A673 (cell line): Measurements from ENCODE around the gene TNFRSF11A. TPM values are rescaled to one million over a fixed set of nuclear protein-coding genes. Genes with fewer than 3 reads are reported as not detected.

Experiments used
- BruUV-seq: library from RNA; stranded (reverse); fragments of 400-500 nt; replicated peaks from 2 replicates; lab custom pipeline; 2021; lab: Mats Ljungman, UMichigan
- CTCF ChIA-PET: fragments of 300-600 bp; sonication (Branson Sonifier 250); formaldehyde crosslinking; loops from one replicate; lab custom pipeline; 2022; ENCODE audit warnings: antibody characterized with exemption; lab: Charles Lee
- POLR2A ChIA-PET: fragments of 300-600 bp; sonication (Branson Sonifier 250); formaldehyde crosslinking; loops from one replicate; lab custom pipeline; 2022; ENCODE audit warnings: antibody characterized with exemption; ENCODE audit not compliant: low non-redundant PET; lab: Charles Lee
- DNase-seq: peaks from one replicate; pipeline ENCODE4 v3.0.0-alpha.2; 2015; ENCODE audit warnings: low spot score
- H3K27ac ChIP-seq: fragments of 200-600 bp; sonication (generic); 2 replicates; pipeline ENCODE4 v1.5.1; 2016; ENCODE audit warnings: mixed run types, low read depth, mild to moderate bottlenecking, mixed read lengths, antibody characterized with exemption, low read length; ENCODE audit not compliant: poor library complexity, severe bottlenecking
- H3K27me3 ChIP-seq: fragments of 200-600 bp; sonication (generic); replicated peaks from 2 replicates; pipeline ENCODE4 v1.6.1; 2017; ENCODE audit warnings: mixed run types, low read depth, mild to moderate bottlenecking, mixed read lengths, antibody characterized with exemption, low read length; ENCODE audit not compliant: insufficient read depth, poor library complexity
- H3K36me3 ChIP-seq: fragments of 200-600 bp; sonication (generic); 2 replicates; pipeline ENCODE4 v1.6.1; 2016; ENCODE audit warnings: mixed run types, mild to moderate bottlenecking, mixed read lengths, antibody characterized with exemption, low read length; ENCODE audit not compliant: insufficient read depth, poor library complexity, severe bottlenecking
- H3K4me1 ChIP-seq: fragments of 200-600 bp; sonication (generic); 2 replicates; pipeline ENCODE4 v1.6.1; 2017; ENCODE audit warnings: mixed run types, mild to moderate bottlenecking, mixed read lengths, antibody characterized with exemption, low read length; ENCODE audit not compliant: insufficient read depth, poor library complexity, severe bottlenecking
- H3K4me3 ChIP-seq: fragments of 200-600 bp; sonication (generic); 2 replicates; pipeline ENCODE4 v1.5.1; 2016; ENCODE audit warnings: low read depth, mixed run types, mild to moderate bottlenecking, mixed read lengths, low read length; ENCODE audit not compliant: poor library complexity, severe bottlenecking
- H3K9me3 ChIP-seq: fragments of 200-600 bp; sonication (generic); 2 replicates; pipeline ENCODE4 v1.6.1; 2016; ENCODE audit warnings: mixed run types, low read depth, mild to moderate bottlenecking, mixed read lengths, antibody characterized with exemption, low read length; ENCODE audit not compliant: poor library complexity, severe bottlenecking
- CTCF ChIP-seq: fragments of 300-800, 200-600 bp; sonication (generic); conservative IDR thresholded peaks from 2 replicates; pipeline ENCODE4 v1.5.1; 2017; ENCODE audit warnings: low read depth, mild to moderate bottlenecking, antibody characterized with exemption, low read length, moderate library complexity, mixed read lengths
- EZH2 ChIP-seq: fragments of 200-600 bp; sonication (generic); IDR thresholded peaks from 2 replicates; pipeline ENCODE4 v1.6.1; 2017; ENCODE audit warnings: borderline replicate concordance, low read depth, mild to moderate bottlenecking, mixed read lengths, antibody characterized with exemption, low read length; ENCODE audit not compliant: poor library complexity, severe bottlenecking
- intact Hi-C: fragments of 100-400 bp; cut with micrococcal nuclease; formaldehyde crosslinking; loops from one replicate; pipeline ENCODE4 v1.10.0; 2022; ENCODE audit not compliant: unreplicated experiment
- total RNA-seq: library from RNA; stranded (reverse); gene quantifications from 2 replicates; pipeline ENCODE4 v1.2.3, GENCODE V29; 2021

The TNFRSF11A gene
- total RNA-seq, 1 experiment from 2014 or later = 0.37 TPM

DNA sequence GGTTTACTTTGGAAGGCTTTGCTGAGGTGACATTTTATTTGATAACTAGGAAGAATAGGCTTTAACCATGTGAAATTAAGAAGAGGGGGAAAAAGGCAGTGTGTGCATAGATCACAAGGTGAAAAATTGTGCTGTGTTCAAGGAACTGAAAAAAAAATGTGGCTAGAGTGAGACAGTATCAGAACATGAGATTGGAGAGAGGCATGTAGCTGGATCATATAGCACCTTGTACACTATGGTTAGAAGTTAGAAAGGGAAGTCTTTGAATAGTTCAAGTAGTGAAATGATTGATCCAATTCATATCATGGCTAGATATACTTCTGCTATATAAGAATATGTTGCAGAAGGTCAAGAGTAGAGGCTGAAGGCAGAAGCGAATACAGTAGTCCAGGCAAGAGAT is 12.3 kb upstream of the TNFRSF11A start:
- intact Hi-C loops = no loop called here
- no peaks in the 10 kb centered on the region for H3K9me3 ChIP-seq
- no peak overlapping the region for H3K27ac ChIP-seq
- ChIA-PET POLR2A (no interaction called here), CTCF (no interaction called here)
- no TSS peak for BruUV-seq
- no peaks in the 10 kb centered on the region for H3K4me1 ChIP-seq
- peaks cover 3% of the 10 kb centered on the region for H3K36me3 ChIP-seq
- no peak for TF ChIP-seq CTCF
- H3K4me3 ChIP-seq = no peak overlapping the region
- DNase-seq = no peak
- no peaks in the 10 kb centered on the region for H3K27me3 ChIP-seq

GRCh38 chr18:62318228-62319180 is 6.6 kb upstream of the TNFRSF11A start:
- no peak for TF ChIP-seq EZH2
- TF ChIP-seq CTCF = no peak
- CTCF ChIA-PET = interaction anchor here (0.7 kb wide), 1 partner anchor 70 kb away, joined by 5 read pairs; no protein-coding TSS in a partner anchor
- Histone ChIP-seq H3K4me3 (no peak overlapping the region), H3K27me3 (peaks cover 16% of the 10 kb centered on the region), H3K4me1 (no peaks in the 10 kb centered on the region), H3K27ac (no peak overlapping the region), H3K9me3 (no peaks in the 10 kb centered on the region), H3K36me3 (no peaks in the 10 kb centered on the region)
- intact Hi-C loops = no loop called here
- DNase-seq = no peak
- POLR2A ChIA-PET = no interaction called here
- BruUV-seq = no TSS peak

GRCh38 chr18:62321201-62321600 is 3.9 kb upstream of the TNFRSF11A start:
- no peaks in the 10 kb centered on the region for H3K9me3 ChIP-seq
- POLR2A ChIA-PET = no interaction called here
- no peaks in the 10 kb centered on the region for H3K4me1 ChIP-seq
- H3K4me3 ChIP-seq = no peak overlapping the region
- TF ChIP-seq EZH2 (no peak), CTCF (no peak)
- no TSS peak for BruUV-seq
- no peaks in the 10 kb centered on the region for H3K36me3 ChIP-seq
- intact Hi-C loops = no loop called here
- no peak overlapping the region for H3K27ac ChIP-seq
- H3K27me3 ChIP-seq = peaks cover 39% of the 10 kb centered on the region
- no peak for DNase-seq
- CTCF ChIA-PET = no interaction called here
